GM18502 (cell line): ENCODE data around the gene RSPO1.
"Not testable (repeated sequence)": the region's sequence is repeated elsewhere in the genome, so short reads cannot be mapped to it uniquely, and the experiment has no call there.

ENCODE experiments used
- ATAC-seq: cut with Tn5 transposase; IDR thresholded peaks from one replicate; pipeline ENCODE4 v1.9.1; 2021; ENCODE audit warnings: mild to moderate bottlenecking; ENCODE audit not compliant: unreplicated experiment, poor library complexity

RSPO1 gene

GRCh38 chr1:37634244-37634991, at the start of gene RSPO1:
RSPO1 (minus strand) TSS chr1:37634892; CDS start chr1:37629661, 5,231 bp downstream.
- ATAC-seq = no peak

- ATAC-seq = not testable (repeated sequence)
These were observed 49.5 kb upstream of the RSPO1 start for GRCh38 chr1:37684182-37684581.

- ATAC-seq = no peak
These were observed 47.8 kb upstream of the RSPO1 start for GRCh38 chr1:37682334-37682987.

- no peak for ATAC-seq
These were observed 46.2 kb upstream of the RSPO1 start for GRCh38 chr1:37680933-37681332.

- no peak for ATAC-seq
These were observed 43.1 kb upstream of the RSPO1 start for GRCh38 chr1:37677808-37678207.

- ATAC-seq = no peak
These were observed 42.4 kb upstream of the RSPO1 start for GRCh38 chr1:37677143-37677439.

- ATAC-seq = no peak
These were observed 41.8 kb upstream of the RSPO1 start for GRCh38 chr1:37676281-37677142.

- ATAC-seq = no peak
These were observed 39.2 kb upstream of the RSPO1 start for GRCh38 chr1:37673920-37674319.

GRCh38 chr1:37672136-37672870, 37.6 kb upstream of the RSPO1 start:
- ATAC-seq = no peak

- no peak for ATAC-seq
These were observed 36.6 kb upstream of the RSPO1 start for GRCh38 chr1:37671261-37671660.

GRCh38 chr1:37670133-37670532, 35.4 kb upstream of the RSPO1 start:
- no peak for ATAC-seq

- no peak for ATAC-seq
These were observed 32.5 kb upstream of the RSPO1 start for GRCh38 chr1:37667023-37667671.

- ATAC-seq = no peak
These were observed 31.7 kb upstream of the RSPO1 start for GRCh38 chr1:37666241-37666867.

- ATAC-seq = no peak
These were observed 28.8 kb upstream of the RSPO1 start for GRCh38 chr1:37663426-37664000.

- no peak for ATAC-seq
These were observed 27.5 kb upstream of the RSPO1 start for GRCh38 chr1:37662031-37662755.

GRCh38 chr1:37661401-37661800, 26.7 kb upstream of the RSPO1 start:
- no peak for ATAC-seq

GRCh38 chr1:37660664-37661063, 26.0 kb upstream of the RSPO1 start:
- ATAC-seq = no peak

- no peak for ATAC-seq
These were observed 23.8 kb upstream of the RSPO1 start for GRCh38 chr1:37658486-37658885.
